GM18517 (cell line): Measurements from ENCODE around the gene ZNF493.

Source experiments
- ATAC-seq: cut with Tn5 transposase; IDR thresholded peaks from one replicate; pipeline ENCODE4 v1.9.1; 2021; ENCODE audit warnings: mild to moderate bottlenecking, moderate library complexity; ENCODE audit not compliant: unreplicated experiment

Gene ZNF493

DNA sequence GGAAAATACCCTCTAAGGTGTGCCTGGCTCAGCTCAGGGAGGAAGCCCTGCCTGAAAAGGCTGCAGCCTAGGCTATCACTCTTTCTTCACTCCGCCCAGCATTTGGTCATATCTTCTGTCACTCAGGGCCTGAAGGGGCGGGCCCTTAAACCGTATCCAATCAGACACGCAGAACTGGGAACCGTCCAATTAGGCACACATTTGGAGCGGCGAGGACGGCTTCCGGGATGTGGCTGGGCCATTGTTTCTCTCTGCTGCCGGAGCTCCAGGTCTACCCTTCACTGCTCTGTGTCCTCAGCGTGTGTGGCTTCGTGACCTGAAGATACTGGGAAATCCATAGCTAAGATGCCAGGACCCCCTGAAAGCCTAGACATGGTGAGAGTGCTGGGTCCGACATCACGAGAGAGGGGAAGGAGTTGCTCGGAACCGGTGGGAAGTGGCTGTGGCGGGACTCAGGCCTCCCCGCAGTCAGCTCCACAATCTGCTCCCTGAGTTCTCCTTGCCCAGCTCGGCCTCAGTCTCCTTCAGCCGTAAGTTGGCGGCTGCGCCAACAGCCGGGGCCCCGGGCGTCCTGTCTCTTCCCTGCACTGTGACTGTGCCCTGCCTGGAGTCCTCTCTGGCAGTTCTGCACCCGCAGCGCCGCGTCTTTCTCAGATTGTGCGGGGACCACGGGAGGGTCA is at the start of gene ZNF493:
TSS of gene ZNF493 (plus strand) at position 241 of the 680 bp plus-strand sequence. CDS start at position 346, 105 bp downstream.
- peak; percentile 99 for ATAC-seq

DNA sequence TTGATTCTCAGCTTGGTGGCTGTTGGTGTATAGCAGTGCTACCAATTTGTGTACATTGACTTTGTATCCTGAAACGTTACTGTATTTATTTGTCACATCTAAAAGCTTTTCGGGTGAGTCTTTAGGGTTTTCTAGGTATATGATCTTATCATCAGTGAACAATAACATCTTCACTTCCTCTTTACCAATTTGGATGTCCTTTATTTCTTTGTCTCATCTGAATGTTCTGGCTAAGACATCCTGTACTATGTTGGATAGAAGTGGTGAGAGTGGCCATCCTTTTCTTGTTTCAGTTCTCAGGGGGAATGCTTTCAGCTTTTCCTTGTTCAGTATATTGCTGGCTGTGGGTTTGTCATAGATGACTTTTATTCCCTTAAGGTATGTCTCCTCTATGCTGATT is 44.1 kb upstream of the ZNF493 start:
- ATAC-seq, result no peak

DNA sequence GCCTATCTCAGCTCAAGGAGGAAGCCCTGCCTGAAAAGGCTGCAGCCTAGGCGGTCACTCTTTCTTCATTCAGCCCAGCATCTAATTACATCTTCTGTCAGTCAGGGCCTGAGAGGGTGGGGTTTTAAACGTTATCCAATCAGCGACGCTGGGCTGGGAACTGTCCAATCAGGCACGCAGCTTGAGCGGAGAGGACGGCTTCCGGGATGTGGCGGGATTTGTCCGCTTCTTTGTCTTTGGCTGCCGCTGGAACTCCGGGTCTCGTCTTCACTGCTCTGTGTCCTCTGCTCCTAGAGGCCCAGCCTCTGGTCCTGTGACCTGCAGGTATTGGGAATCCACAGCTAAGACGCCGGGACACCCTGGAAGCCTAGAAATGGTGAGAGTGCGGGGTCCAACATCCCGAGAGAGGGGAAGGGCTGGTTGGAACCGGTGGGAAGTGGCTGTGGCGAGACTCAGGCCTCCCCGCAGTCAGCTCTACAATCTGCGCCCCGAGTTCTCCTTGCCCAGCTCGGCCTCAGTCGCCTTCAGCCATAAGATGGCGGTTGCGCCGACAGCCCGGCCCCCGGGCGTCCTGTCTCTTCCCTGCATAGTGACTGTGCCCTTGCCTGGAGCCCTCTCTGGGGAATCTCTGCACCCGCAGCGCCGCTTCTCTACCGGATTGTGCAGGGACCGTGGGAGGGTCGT is 38.0 kb upstream of the ZNF493 start, which contains the start of gene ZNF738:
TSS of gene ZNF738 (plus strand) at position 233 of the 684 bp plus-strand sequence. CDS start at position 374, 141 bp downstream.
- peak; percentile 95 for ATAC-seq

DNA sequence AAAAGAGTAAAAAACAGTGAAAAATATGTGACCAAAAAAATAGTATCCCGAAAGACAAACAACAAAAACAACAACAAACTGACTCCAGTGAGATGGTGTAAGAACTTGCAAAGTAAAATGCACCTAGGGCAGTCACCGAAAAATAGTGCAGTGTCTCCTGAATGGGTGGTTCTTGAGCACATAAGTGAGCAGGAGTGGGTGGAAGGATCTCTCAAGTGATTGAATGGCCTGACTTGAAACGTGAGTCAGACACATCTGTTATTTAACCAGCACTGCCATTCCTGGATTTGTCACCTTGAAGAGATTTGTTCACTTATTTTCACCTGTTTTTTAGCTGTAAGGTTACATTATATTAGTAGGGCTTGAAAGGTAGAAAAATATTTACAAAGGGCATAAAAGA is 34.6 kb upstream of the ZNF493 start:
- ATAC-seq, result no peak

DNA sequence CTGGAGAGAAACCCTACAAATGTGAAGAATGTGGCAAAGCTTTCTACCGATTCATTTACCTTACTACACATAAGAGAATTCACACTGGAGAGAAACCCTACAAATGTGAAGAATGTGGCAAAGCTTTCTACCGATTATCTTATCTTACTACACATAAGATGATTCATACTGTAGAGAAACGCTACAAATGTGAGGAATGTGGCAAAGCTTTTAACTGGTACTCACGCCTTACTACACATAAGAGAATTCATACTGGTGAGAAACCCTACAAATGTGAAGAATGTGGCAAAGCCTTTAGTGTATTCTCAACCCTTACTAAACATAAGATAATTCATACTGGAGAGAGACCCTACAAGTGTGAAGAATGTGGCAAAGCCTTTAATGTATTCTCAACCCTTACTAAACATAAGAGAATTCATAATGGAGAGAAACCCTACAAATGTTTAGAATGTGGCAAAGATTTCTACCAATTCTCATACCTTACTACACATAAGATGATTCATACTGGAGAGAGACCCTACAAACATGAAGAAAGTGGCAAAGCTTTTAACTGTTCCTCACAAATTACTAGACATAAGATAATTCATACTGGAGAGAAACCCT is 12.9 kb upstream of the ZNF493 start:
- no peak for ATAC-seq

DNA sequence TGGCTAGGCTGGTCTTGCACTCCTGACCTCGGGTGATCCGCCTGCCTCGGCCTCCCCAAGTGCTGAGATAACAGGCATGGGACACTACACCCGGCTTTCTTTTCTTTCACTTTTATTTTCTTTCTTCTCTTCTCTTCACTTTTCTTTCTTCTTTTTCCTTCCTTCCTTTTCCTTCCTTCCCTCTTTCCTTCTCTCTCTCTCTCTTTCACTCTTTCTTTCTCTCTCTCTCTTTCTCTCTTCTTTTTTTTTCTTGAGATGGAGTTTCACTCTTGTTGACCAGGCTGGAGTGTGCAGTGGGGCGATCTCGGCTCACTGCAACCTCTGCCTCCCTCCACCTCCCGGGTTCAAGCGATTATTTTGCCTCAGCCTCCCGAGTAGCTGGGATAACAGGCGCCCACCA is 812 bp upstream of the ZNF493 start:
- no peak for ATAC-seq

DNA sequence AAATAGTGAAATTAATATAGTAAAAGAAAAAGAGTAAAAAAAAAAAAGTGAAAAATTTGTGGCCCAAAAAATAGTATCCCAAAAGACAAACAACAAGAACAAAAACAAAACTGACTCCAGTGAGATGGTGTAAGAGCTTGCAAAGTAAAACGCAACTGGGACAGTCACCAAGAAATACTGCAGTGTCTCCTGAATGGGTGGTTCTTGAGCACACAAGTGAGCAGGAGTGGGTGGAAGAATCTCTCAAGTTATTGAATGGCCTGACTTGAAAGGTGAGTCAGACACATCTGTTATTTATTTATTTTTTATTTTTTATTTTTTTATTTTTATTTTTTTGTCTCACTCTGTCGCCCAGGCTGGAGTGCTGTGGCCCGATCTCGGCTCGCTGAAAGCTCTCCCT is 1.9 kb downstream of the ZNF493 start:
- ATAC-seq, result no peak

DNA sequence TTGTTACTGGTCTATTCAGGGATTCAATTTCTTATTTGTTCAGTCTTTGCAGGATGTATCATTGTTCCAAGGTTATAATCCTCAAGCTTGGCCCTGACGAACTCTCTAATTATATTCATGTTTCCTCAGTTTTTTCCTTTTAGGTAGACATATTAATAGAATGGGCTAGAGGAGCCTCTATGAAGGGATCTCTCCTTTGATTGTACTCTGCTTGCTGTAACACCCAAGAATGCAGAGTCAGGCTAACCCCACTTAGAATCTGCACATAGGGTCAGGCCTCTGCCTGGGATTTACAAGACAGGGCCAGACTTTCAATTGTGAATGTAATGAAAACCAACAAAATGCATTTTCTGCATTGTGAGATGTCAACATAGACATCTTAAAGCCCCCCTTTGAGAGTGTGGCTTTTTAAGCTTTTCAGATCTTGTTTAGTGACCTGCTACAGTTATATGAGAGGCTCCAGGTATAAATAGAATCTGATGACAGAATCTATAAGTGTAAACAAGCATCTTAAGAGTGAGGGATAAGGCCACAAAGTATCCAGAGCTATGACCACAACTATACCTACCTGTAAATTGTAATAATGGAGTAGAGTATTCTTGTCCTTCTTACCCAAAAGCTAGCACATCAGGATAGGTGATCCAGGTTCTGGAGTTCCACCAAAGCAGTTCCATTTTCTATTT is 5.5 kb downstream of the ZNF493 start:
- no peak for ATAC-seq

DNA sequence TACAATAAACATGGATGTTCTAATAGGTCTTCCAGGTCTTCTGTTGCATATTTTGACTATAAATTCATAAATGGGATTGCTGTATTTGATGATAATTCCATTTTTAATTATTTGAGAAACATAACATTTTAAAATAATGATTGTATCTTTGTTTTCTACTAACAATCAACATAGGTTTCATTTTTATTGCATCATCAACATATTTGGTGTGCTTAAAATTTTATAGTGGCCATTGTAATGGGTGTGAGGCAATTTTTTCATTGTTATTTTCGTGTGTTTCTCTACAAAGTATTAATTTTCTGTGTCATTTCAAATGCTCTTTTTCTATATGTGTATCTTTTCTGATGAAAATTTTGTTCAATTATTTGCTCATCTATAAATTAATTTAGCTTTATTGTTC is 13.2 kb downstream of the ZNF493 start:
- no peak for ATAC-seq

DNA sequence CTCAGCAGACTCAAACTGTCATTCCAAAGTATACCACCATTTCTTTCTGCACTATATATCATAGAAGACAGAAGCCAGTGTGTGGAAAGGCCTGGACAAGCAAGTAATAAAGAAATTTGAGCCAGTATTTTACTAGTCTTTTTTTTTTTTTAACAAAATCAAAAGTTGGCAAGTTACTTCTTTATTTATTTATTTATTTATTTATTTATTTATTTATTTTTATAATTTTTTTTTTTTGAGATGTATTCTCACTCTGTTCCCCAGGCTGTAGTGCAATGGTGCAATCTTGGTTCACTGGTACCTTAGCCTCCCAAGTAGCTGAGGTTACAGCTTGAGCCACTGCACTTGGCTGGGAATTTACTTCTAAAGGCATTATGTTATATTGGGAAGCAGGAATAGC is 25.3 kb downstream of the ZNF493 start:
- ATAC-seq, result no peak

DNA sequence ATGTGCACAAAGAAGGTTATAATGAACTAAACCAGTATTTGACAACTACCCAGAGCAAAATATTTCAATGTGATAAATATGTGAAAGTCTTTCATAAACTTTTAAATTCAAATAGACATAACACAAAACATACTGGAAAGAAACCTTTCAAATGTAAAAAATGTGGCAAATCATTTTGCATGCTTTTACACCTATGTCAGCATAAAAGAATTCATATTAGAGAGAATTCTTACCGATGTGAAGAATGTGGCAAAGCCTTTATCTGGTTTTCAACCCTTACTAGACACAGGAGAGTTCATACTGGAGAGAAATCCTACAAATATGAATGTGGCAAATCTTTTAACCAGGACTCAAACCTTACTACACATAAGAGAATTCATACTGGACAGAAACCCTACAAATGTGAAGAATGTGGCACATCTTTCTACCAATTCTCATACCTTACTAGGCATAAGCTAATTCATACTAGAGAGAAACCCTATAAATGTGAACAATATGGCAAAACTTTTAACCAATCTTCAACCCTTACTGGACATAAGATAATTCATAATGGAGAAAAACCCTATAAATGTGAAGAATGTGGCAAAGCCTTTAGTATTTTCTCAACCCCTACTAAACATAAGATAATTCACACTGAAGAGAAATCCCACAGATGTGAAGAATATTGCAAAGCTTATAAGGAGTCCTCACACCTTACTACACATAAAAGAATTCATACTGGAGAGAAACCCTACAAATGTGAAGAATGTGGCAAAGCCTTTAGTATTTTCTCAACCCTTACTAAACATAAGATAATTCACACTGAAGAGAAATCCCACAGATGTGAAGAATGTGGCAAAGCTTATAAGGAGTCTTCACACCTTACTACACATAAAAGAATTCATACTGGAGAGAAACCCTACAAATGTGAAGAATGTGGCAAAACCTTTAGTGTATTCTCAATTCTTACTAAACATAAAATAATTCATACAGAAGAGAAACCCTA is 26.4 kb downstream of the ZNF493 start:
- no peak for ATAC-seq

DNA sequence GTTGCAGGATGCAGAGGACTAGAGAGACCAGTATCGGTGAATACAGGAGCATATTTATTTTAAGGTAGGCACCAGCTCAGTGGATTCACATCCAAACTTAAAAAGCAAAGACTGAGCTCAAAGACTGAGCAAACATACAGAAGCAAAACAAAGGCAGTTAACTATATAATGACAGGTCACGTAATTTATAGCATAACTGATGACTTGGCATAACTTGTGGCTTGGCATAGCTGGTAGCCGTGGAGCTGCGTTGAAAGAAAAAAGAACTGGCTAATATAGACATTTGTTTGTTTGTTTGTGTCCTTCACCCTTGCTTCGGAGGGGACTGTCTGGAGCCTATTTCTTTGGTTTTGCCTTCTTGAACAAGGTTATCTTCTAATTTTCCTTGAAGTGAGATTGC is 33.7 kb downstream of the ZNF493 start:
- no peak for ATAC-seq

DNA sequence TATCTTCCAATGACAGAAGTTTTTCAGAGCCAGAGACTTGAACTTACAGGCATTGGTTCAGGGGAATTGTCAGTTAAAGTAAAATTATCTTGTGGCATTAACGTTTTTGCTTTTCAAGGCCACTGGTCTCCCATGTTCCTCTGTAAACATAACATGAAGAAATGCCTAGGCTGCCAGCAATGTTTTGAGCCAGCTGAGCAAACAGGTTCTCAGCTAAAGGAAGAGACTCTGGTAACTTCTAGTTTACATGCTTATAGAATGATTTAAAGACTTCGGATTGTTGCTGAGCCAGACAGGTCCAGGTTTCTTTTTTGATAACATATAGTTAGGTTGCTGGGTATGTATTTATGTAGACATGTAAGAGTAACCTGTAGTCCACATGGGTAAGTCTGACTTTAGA is 35.7 kb downstream of the ZNF493 start:
- ATAC-seq, result no peak

DNA sequence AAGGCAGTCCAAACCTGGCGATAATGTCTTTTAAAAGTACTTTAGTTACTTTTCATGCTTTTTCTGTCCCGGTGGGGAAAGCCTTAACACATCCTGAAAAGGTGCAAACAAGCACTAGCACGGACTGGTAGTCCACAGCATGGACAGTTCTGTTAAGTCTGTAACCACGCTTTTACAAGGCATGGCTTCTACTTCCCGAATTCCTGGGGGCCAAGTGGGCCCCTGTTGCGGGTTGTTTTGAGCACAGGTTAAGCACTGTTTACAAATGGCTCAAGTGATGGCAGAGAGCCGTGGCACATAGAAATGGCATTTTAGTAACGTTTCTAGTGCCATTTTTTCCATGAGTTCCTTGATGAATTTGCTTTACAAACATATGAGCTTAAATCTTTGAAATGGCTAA is 37.6 kb downstream of the ZNF493 start:
- ATAC-seq, result no peak

DNA sequence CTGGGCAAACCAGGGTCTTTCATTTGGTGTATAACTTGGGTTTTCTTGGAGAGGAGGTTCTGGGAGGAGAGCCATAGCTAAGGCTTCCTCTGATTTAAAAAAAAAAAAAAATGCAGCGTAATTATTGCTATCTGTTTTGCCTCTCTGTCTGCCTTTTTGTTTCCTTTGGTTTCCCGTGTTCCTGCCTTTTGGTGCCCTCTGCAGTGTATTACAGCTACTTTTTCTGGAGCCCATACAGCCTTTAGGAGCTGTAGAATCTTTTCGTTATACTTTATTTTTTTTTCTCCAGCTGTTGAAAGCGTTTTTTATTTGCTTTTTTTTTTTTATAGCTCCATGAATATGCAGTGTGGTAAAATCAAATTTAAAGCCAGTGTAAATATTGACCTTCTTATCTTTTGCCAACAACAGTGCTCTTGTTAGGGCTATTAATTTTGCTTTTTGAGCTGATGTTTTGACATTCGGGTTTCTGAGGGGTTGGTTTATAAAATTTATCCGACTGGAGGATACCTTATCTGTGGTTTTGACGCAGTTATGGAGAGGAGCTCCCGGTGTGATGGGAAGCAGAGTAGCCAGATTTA is 38.1 kb downstream of the ZNF493 start:
- no peak for ATAC-seq

DNA sequence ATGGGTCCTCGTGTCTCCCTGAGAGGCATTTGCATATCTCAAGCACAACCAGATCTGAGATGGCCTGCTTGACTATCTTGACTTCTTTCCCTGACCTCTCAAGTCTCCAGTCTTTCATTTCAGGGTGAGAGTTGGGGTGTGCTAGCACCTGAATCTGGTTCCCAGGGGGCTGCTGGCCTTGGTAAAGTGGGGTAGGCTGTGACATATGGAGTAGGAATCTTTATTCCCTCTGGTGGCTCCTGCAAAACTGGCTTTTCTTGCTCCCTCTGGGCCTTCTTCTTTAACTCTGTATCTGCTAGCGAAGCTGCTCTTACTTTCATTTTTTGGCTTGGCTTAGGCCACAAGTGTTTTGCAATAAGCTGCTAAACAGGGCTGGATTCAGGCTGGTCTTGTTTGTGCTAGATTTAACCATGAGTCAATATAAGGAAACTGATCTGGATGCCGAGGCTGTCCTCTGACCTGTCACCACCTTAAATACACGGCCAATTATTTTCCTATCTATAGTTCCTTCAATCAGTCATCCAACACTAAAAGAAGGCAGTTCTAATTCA is 42.3 kb downstream of the ZNF493 start:
- no peak for ATAC-seq

DNA sequence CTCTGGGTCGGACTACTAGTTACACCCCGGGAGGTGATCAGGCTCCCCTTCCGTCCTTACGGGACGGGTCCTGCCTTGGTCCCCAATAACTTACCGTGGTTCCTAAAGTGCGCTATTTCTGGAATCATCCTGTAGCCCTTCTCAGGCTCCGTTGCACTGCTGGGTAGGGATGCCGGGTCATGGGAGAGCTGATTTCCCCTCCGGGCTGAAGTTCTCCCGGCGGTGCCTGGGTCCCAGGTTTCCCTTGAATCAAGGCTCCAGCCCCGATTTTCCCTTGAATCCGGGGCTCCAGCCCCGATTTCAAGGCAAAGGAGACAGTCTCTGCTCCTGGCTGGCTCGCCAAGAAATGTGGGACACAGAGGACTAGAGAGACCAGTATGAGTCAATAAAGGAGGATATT is 43.4 kb downstream of the ZNF493 start:
- no peak for ATAC-seq

DNA sequence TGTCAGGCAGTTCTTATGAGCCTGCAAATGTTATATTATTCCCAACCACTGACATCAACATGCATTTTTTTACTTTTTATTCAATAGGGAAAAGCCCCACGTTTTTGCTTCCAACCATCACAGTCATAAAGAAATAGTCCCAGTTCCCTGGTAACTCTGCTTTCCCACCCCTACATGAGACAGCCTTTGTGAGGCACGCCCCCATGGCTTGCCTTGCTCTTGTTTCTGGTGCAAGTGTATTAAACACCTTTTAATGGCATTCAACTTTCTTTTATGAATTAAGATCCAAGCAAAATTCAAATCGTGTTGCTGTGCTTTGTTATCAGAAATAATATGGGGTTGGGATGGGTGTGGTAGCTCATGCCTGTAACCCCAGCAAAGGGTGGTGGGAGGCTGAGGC is 54.3 kb downstream of the ZNF493 start:
- no peak for ATAC-seq

DNA sequence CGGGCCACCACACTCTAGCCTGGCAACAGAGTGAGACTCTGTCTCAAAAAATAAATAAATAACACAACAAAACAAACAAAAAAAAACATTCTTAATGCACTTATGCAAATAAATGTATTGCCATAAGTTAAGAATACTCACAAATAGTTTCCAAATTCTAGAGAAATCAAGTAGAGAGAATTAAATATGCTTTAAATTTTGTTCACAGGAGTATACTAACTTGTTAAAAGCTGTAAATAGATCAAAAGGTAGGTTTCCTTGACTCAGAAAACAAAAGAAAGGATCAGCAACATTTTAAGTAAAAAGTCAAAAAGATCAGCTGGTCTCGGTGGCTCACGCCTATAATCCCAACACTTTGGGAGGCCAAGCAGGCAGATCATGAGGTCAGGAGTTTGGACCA is 58.0 kb downstream of the ZNF493 start:
- no peak for ATAC-seq

DNA sequence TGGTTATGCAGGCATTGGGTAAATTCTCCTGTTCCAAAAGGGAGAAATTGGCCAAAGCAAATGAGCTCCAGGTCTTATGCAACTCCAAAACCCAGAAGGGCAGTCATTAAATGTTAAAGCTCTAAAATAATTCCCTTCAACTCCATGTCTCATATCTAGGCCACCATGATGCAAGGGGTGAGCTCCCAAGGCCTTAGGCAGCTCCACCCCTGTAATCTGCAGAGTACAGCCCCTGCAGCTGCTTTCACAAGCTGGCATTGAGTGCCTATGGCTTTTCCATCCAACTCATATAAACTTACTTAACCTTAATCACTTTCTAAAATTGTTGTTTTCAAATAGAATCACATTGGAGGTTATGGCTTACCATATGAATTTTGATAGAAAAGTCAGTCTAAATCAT is 63.8 kb downstream of the ZNF493 start:
- ATAC-seq, result no peak
